Epithelial cell of proximal tubule (primary cell): Measurements from ENCODE around the gene FASLG. TPM values are rescaled to one million over a fixed set of nuclear protein-coding genes. Genes with fewer than 3 reads are reported as not detected.

Experiments
- DNase-seq: peaks from one replicate; pipeline ENCODE4 v3.0.0-alpha.2; 2011; ENCODE audit warnings: low read depth
- H3K4me3 ChIP-seq: 2 replicates; pipeline ENCODE4 v1.5.1; 2011; ENCODE audit warnings: low read depth, mild to moderate bottlenecking, low read length
- total RNA-seq: library from RNA; depleted of rRNA; stranded (reverse); fragments of >200 nt; gene quantifications from 2 replicates; pipeline ENCODE4 v1.2.3, GENCODE V29; 2015
- TF ChIP-seq, protein P1 (sequence below): conservative IDR thresholded peaks from 2 replicates; pipeline ENCODE4 v1.5.1; 2012; ENCODE audit warnings: low read depth, mild to moderate bottlenecking, low read length

The FASLG gene
- total RNA-seq, 1 donor from 2014 or later: not detected

DNA sequence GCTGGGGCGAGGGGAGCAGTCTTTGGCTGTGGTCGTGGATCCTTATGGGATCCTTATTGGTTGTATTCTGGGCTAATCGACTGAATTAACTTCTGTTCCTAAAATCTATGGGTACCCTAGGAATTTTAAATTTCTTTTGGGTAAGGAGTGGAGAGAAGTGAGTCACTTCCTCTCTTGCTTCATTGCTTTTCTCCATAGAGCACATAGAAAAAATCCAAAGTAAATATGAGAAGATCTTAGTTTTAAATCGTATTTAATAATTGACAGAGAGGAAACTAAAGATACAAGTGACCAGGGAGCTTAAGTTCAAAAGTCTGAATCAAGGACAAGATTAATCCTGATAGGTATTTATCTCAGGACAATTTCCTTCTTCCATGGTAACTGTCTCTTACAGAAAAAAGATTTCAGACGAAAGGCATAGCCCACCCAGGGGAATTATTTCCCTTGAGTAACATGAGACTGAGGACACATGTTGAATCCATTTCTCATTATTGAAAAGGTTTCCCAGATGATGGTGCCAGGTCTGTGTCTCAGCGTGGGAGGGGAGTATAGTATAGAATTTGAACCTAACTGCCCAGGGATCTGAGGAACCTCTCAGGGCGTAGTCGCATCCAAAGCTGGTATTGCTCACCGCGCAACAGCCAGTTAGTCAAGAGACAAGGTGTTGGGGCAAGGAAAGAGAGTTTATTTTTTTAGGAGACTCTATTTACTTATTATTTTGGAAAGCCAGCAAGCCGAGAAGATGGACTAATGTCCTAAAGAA, 28.7 kb upstream of the FASLG start:
- TF ChIP-seq, protein P1, sequence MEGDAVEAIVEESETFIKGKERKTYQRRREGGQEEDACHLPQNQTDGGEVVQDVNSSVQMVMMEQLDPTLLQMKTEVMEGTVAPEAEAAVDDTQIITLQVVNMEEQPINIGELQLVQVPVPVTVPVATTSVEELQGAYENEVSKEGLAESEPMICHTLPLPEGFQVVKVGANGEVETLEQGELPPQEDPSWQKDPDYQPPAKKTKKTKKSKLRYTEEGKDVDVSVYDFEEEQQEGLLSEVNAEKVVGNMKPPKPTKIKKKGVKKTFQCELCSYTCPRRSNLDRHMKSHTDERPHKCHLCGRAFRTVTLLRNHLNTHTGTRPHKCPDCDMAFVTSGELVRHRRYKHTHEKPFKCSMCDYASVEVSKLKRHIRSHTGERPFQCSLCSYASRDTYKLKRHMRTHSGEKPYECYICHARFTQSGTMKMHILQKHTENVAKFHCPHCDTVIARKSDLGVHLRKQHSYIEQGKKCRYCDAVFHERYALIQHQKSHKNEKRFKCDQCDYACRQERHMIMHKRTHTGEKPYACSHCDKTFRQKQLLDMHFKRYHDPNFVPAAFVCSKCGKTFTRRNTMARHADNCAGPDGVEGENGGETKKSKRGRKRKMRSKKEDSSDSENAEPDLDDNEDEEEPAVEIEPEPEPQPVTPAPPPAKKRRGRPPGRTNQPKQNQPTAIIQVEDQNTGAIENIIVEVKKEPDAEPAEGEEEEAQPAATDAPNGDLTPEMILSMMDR: no peak
- no peak for DNase-seq
- no peak overlapping the region for H3K4me3 ChIP-seq

DNA sequence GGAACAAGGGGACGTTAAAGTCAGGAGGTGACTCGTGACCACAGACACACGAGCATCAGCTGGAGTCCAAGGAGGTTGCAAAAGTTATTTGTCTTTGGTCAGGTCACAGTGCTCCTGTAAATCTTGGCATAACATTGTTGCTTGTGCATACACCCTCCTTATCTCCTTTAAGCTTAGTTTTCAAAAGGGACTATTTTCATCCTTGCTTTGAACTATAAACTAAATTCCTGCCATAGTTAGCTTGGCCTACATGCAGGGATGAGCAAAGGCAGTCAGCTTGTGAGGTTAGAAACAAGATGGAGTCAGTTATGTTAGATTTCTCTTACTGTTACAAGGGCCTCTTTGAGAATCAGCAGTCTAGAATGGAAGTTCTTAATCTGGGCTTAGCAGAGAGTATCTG, 28.0 kb upstream of the FASLG start:
- no peak for DNase-seq
- TF ChIP-seq, protein P1: no peak
- H3K4me3 ChIP-seq: no peak overlapping the region

DNA sequence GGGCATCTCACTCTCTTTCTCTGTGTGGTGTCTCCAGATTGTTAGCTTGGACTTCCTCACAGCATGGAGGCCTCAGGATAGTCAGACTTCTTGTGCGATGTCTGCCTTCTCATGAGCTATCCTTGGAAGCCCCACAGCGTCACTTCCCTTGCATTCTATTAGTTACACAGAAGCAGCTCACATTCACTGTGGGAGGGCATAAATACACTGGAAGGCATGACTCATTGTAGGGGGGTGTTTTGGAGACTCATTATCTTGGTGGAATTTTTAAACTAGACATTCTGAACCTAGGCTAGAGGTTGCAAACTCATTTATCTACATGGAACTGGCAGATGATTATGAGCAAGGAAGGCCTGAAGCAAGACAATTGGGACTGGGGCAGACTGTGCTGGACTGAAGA, 21.4 kb upstream of the FASLG start:
- TF ChIP-seq, protein P1: no peak
- no peak overlapping the region for H3K4me3 ChIP-seq
- peak; percentile 88 for DNase-seq

DNA sequence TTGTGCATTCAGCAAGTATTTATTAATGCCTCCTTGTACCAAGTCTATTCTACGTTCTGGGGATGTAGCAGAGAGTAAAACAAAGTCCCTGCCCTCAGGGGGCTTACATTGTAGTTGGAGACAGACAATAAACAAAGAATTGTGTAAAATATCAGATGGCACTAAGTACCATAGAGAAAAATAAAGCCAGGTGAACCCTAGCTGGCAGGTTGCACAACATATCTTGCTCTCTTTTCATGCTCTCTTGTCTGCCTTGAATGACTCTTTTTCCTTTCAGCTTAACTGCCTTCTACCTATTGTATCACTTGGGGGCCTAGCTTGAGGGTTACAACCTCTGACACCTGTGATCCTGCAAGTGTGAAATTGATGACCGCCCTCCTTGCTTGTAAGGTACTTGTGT, 20.7 kb upstream of the FASLG start:
- TF ChIP-seq, protein P1: no peak
- no peak overlapping the region for H3K4me3 ChIP-seq
- DNase-seq: no peak

DNA sequence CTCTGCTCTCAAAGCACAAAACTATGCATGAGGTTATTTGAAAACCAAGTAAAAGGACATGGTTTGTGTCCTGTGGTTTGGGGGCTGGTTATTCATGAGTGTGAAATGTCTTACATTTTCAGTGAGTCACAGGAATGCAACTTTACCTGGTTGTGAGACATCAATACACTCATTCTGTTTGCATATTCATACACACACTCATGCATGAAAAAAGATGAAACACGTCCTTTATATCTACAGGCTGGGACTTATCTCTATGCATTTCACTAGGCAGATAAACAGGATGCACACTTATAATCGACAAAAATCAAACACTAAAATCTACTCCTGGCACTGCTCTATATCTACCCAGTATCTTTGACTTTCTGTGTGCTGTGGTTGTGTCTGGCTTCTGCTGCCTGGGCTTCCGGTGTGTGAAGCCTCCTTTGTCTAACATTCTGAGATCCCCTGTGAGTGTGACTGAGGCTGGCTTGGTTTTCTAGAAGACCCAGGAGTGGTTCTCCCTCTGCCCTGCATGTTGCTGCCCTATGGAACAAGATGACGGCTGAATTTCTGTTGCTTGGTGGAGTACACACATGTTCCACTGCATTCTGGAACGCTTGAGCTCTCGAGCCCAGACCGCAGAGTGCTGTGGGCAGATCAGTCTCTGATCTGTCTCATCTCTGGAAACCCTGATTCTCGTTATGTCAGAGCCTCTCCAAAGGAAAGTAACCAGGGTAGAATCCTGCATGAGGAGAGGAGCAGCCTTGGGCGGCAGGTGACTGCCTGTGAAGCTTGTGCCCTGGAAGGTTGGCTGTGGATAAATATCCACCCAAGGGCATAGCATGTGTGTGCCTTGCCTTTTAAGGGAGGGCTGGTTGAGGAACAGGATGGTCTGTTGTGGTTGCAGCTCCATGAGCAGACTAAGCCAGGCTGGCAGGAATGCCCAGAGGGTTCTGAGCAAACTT, 19.7 kb upstream of the FASLG start:
- H3K4me3 ChIP-seq: no peak overlapping the region
- peak; percentile 94 for DNase-seq
- TF ChIP-seq, protein P1: no peak

DNA sequence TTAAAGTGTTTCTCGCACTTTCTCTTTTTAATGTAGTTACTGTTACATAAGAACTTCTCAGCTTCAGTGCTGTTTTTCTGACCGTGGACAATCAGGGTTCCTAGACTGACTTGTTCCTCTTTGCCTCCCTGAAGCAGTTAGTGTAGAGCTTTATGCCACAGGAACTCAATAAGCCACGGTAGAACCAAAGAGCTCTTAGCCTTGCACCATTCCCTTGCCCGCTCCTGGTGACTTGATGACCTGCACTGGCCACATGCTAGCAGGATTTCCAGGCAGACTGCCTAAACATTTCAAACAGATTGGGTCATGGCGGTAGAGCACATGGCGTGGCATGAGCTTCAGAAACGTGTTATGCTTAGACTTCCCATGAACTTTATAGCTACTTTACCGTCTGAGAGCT, 18.8 kb upstream of the FASLG start:
- TF ChIP-seq, protein P1: no peak
- H3K4me3 ChIP-seq: no peak overlapping the region
- DNase-seq: no peak
